Nephron (organoid): Measurements from ENCODE around the gene KIAA1217.

Experiments
- H3K27ac Mint-ChIP-seq, 3 experiments: 2 replicates each; pipeline ENCODE4 v1.8.0; 2020; ENCODE audit warnings: mixed read lengths in 3 of 3, mild to moderate bottlenecking in 2 of 3, moderate library complexity in 1 of 3
- H3K27me3 Mint-ChIP-seq: 2 replicates; pipeline ENCODE4 v1.8.0; 2021; ENCODE audit warnings: low read depth, mild to moderate bottlenecking, moderate library complexity, mixed read lengths
- H3K36me3 Mint-ChIP-seq: 2 replicates; pipeline ENCODE4 v1.8.0; 2020; ENCODE audit warnings: low read depth, mixed read lengths
- H3K4me1 Mint-ChIP-seq: 2 replicates; pipeline ENCODE4 v1.8.0; 2020; ENCODE audit warnings: mixed read lengths
- H3K4me3 Mint-ChIP-seq, 3 experiments: 2 replicates each; pipeline ENCODE4 v1.8.0; 2020; ENCODE audit warnings: mild to moderate bottlenecking in 3 of 3, mixed read lengths in 3 of 3, moderate library complexity in 2 of 3
- H3K9me3 Mint-ChIP-seq: 2 replicates; pipeline ENCODE4 v1.8.0; 2020; ENCODE audit warnings: mixed read lengths
- TF ChIP-seq, protein P1 (sequence below), 3 experiments: fragments of 200-600 bp; sonication (generic); IDR thresholded peaks; one replicate each; pipeline ENCODE4 v1.5.0; 2021; ENCODE audit warnings: antibody characterized with exemption in 3 of 3; ENCODE audit not compliant: unreplicated experiment in 3 of 3

Gene KIAA1217

GRCh38 chr10:24234784-24235183 lies 25.8 kb downstream of the KIAA1217 start:
- Mint-ChIP-seq H3K4me1 (peaks cover 37% of the 10 kb centered on the region), H3K27me3 (no peaks in the 10 kb centered on the region), H3K4me3 (no peak overlapping the region), H3K27ac (no peak overlapping the region), H3K36me3 (peaks cover 35% of the 10 kb centered on the region), H3K9me3 (no peaks in the 10 kb centered on the region)
- TF ChIP-seq, protein P1, sequence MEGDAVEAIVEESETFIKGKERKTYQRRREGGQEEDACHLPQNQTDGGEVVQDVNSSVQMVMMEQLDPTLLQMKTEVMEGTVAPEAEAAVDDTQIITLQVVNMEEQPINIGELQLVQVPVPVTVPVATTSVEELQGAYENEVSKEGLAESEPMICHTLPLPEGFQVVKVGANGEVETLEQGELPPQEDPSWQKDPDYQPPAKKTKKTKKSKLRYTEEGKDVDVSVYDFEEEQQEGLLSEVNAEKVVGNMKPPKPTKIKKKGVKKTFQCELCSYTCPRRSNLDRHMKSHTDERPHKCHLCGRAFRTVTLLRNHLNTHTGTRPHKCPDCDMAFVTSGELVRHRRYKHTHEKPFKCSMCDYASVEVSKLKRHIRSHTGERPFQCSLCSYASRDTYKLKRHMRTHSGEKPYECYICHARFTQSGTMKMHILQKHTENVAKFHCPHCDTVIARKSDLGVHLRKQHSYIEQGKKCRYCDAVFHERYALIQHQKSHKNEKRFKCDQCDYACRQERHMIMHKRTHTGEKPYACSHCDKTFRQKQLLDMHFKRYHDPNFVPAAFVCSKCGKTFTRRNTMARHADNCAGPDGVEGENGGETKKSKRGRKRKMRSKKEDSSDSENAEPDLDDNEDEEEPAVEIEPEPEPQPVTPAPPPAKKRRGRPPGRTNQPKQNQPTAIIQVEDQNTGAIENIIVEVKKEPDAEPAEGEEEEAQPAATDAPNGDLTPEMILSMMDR (IDR thresholded peaks at IDR 0.05; ENCODE audit: unreplicated experiment in 3 of 3) = no peak

GRCh38 chr10:24235471-24235870 lies 26.5 kb downstream of the KIAA1217 start:
- TF ChIP-seq, protein P1 (IDR thresholded peaks at IDR 0.05; ENCODE audit: unreplicated experiment in 3 of 3) = no peak
- H3K9me3 Mint-ChIP-seq = no peaks in the 10 kb centered on the region
- H3K36me3 Mint-ChIP-seq = peaks cover 31% of the 10 kb centered on the region
- H3K4me3 Mint-ChIP-seq = no peak overlapping the region
- no peaks in the 10 kb centered on the region for H3K27me3 Mint-ChIP-seq
- H3K27ac Mint-ChIP-seq = peak overlapping the region in 1 of 3 experiments; percentile 25
- peaks cover 42% of the 10 kb centered on the region for H3K4me1 Mint-ChIP-seq

DNA sequence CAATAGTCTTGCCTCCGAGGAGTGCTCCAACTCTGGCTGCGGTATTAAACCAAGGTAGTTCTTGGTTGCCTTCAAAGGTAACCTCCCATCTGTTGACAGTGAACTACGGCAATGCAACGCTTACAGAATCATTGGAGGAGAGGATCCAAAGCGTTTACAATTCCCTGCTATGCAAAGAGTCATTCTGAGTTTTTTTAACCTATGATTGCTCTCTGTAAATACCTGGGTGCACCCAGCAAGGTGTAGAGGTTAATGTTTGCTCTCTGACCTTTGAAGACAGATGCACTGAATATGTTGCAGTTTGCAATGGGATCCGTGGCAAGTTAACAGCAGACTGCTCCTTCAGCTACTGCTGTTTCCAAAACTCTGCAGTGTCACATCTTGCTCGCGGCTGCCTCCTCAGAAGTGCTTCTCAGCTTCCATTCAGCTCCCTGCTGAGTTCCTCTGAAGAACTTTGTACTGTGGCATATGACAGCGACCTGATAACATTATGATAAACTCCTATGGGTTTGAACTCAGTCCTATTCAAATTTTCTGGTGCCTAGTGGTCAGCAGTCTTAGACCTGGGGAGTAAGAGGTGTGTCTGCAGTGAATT lies 29.0 kb downstream of the KIAA1217 start:
- Mint-ChIP-seq H3K36me3 (peaks cover 18% of the 10 kb centered on the region), H3K9me3 (no peaks in the 10 kb centered on the region), H3K27me3 (no peaks in the 10 kb centered on the region), H3K27ac (peak overlapping the region; percentile 83 to 94 (median 92)), H3K4me1 (peaks cover 57% of the 10 kb centered on the region), H3K4me3 (peak overlapping the region; percentile 71 to 73 (median 73))
- TF ChIP-seq, protein P1 (IDR thresholded peaks at IDR 0.05; ENCODE audit: unreplicated experiment in 3 of 3) = no peak

DNA sequence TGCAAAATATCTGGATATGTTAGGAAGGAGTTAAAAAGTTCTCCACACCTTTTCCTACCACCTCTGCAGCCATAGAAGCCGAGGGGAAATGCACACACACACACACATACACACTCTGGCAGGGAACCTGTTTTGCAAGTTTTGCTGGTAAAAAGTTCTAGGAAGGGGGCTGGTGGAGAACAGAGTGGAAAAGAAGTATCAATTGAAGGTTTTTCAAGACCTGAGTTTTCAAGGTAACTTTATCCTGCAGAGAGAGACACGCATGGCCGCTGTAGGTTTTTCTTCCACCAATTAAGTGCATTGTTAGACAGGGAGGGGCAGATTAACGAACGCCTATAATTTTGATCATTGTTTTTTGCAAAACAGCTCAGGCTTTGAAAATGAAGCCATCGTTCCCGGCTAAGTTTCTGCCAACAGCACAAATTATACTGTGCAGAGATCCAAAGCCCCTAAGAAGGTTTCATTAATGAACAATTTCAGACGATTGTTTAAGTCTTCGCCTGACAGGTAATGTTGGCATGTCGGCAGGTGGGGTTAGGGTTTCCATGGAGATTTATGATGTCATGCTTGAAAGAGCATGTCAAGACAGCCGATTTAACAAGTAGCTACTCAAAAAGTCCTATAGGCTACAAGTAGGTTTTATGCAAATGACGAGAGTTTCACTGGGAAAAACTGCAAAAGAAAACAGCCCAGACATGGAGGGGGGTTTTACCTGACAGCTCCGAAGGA lies 29.7 kb downstream of the KIAA1217 start:
- Mint-ChIP-seq H3K9me3 (no peaks in the 10 kb centered on the region), H3K36me3 (peaks cover 18% of the 10 kb centered on the region), H3K4me3 (peak overlapping the region; percentile 71 to 73 (median 73)), H3K27ac (peak overlapping the region; percentile 83 to 94 (median 92)), H3K4me1 (peaks cover 58% of the 10 kb centered on the region), H3K27me3 (no peaks in the 10 kb centered on the region)
- TF ChIP-seq, protein P1 (IDR thresholded peaks at IDR 0.05; ENCODE audit: unreplicated experiment in 3 of 3) = no peak

DNA sequence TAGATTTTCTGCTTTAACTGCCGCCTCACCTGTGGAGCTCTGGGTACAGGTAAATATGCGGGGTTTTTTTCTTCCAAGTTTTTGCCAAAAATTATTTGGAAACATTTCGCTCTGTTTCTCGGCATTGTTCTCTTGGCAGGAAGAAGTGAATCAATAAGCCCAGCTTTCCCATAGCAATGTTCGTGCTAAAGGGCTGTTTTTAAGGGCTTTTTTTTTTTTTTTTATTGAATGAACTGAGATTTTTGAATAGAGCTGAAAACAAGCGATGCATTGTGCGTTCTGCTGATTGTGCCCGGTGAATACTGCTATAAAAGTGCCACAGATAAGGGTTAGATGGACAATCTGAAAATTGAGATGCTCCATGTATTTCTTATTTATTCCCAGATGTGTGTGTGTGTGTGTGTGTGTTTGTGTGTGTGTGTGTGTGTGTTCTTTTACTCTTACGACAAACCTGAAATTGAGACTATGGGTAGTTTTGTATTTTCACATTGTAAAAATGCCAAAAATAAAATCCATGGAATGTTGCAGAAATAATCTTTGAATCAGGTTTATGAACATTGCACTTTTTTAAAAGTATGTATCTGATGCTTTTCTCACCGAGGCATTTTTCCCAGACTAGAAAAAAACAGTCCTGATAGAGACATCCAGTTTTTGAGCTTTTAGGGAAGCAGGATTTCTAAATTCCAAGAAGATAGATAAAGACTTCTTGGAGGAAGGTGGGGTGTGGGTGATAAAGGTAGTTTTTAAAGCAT lies 30.5 kb downstream of the KIAA1217 start:
- Mint-ChIP-seq H3K27me3 (no peaks in the 10 kb centered on the region), H3K4me3 (peak overlapping the region; percentile 71 to 73 (median 73)), H3K9me3 (no peaks in the 10 kb centered on the region), H3K36me3 (peaks cover 15% of the 10 kb centered on the region), H3K27ac (peak overlapping the region; percentile 83 to 94 (median 92)), H3K4me1 (peaks cover 58% of the 10 kb centered on the region)
- TF ChIP-seq, protein P1 (IDR thresholded peaks at IDR 0.05; ENCODE audit: unreplicated experiment in 3 of 3) = no peak
